ENCODE measurements around the gene ZNF440.

DNA sequence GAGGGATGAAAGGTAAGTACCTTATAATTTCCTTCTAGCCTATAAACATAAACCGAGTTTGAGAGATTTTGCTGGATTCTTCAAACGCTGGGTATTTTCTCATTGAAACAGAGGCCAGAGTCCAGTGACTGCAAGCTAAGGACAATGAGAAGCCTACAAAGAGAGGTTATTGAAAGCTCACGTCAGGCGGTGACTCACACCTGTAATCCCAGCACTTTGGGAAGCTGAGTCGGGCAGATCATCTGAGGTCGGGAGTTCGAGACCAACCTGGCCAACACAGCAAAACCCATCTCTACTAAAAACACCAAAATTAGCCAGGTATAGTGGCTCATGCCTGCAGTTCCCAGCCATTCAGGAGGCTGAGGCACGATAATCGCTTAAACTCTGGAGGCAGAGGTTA is 58.6 kb downstream of the ZNF440 start:
- TF ChIP-seq, protein P1, sequence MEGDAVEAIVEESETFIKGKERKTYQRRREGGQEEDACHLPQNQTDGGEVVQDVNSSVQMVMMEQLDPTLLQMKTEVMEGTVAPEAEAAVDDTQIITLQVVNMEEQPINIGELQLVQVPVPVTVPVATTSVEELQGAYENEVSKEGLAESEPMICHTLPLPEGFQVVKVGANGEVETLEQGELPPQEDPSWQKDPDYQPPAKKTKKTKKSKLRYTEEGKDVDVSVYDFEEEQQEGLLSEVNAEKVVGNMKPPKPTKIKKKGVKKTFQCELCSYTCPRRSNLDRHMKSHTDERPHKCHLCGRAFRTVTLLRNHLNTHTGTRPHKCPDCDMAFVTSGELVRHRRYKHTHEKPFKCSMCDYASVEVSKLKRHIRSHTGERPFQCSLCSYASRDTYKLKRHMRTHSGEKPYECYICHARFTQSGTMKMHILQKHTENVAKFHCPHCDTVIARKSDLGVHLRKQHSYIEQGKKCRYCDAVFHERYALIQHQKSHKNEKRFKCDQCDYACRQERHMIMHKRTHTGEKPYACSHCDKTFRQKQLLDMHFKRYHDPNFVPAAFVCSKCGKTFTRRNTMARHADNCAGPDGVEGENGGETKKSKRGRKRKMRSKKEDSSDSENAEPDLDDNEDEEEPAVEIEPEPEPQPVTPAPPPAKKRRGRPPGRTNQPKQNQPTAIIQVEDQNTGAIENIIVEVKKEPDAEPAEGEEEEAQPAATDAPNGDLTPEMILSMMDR (IDR thresholded peaks at IDR 0.05) = no peak
- TF ChIP-seq NRF1 (IDR thresholded peaks at IDR 0.05; ENCODE audit: low read depth, low read length) (no peak), RAD21 (IDR thresholded peaks at IDR 0.05; ENCODE audit: low read length) (no peak), POLR2AphosphoS5 (IDR thresholded peaks at IDR 0.05; ENCODE audit: low read depth, low read length) (no peak), EZH2phosphoT487 (IDR thresholded peaks at IDR 0.05; ENCODE audit: borderline replicate concordance, low read depth) (no peak), FOSL2 (IDR thresholded peaks at IDR 0.05; ENCODE audit: borderline replicate concordance, low read depth) (no peak), NFIC (IDR thresholded peaks at IDR 0.05; ENCODE audit: borderline replicate concordance) (no peak)

All from SK-N-SH (cell line).